SIG-M5 (cell line): ENCODE data around the gene SELENON.

Experiments used
- DNase-seq: peaks from one replicate; lab custom pipeline; 2025; lab: John Stamatoyannopoulos, UW

SELENON gene

GRCh38 chr1:25864434-25864833 is 64.4 kb downstream of the SELENON start:
- DNase-seq, result no peak

GRCh38 chr1:25866288-25866687 is 66.3 kb downstream of the SELENON start:
- DNase-seq, result no peak

- DNase-seq, result no peak
These were observed 67.4 kb downstream of the SELENON start for GRCh38 chr1:25867210-25867991.
